Type B pancreatic cell (in vitro differentiated cells): ENCODE results near the gene TAC4. TPM values are rescaled to one million over a fixed set of nuclear protein-coding genes. Genes with fewer than 3 reads are reported as not detected.
A peak's percentile ranks its signal among the peaks of the same experiment; 100 is the strongest.
"Not testable (repeated sequence)": the region's sequence is repeated elsewhere in the genome, so short reads cannot be mapped to it uniquely, and the experiment has no call there.

Source experiments
- DNase-seq: peaks from one replicate; pipeline ENCODE4 v3.0.0; 2021; ENCODE audit warnings: mixed read lengths; ENCODE audit not compliant: unreplicated experiment; ENCODE audit errors: extremely low spot score
- H3K27ac Mint-ChIP-seq: 2 replicates; pipeline ENCODE4 v1.8.0; 2021; ENCODE audit warnings: mild to moderate bottlenecking, mixed read lengths
- H3K27me3 Mint-ChIP-seq: 2 replicates; pipeline ENCODE4 v1.8.0; 2021; ENCODE audit warnings: mixed read lengths
- H3K36me3 Mint-ChIP-seq: 2 replicates; pipeline ENCODE4 v1.8.0; 2021; ENCODE audit warnings: mixed read lengths
- H3K4me1 Mint-ChIP-seq: one replicate; pipeline ENCODE4 v1.8.0; 2021; ENCODE audit warnings: mixed read lengths; ENCODE audit not compliant: unreplicated experiment
- H3K4me3 Mint-ChIP-seq: 2 replicates; pipeline ENCODE4 v1.8.0; 2021; ENCODE audit warnings: mild to moderate bottlenecking, mixed read lengths
- H3K9me3 Mint-ChIP-seq: 2 replicates; pipeline ENCODE4 v1.8.0; 2021; ENCODE audit warnings: mixed read lengths
- total RNA-seq: library from RNA; stranded (reverse); gene quantifications from 2 replicates; pipeline ENCODE4 v1.2.1, GENCODE V29; 2021; ENCODE audit warnings: low replicate concordance
- TF ChIP-seq, protein P1 (sequence below): fragments of 200-600 bp; sonication (generic); conservative IDR thresholded peaks from 2 replicates; pipeline ENCODE4 v1.5.0; 2021; ENCODE audit warnings: antibody characterized with exemption, mild to moderate bottlenecking

The TAC4 gene
- total RNA-seq, 1 donor from 2014 or later = not detected

DNA sequence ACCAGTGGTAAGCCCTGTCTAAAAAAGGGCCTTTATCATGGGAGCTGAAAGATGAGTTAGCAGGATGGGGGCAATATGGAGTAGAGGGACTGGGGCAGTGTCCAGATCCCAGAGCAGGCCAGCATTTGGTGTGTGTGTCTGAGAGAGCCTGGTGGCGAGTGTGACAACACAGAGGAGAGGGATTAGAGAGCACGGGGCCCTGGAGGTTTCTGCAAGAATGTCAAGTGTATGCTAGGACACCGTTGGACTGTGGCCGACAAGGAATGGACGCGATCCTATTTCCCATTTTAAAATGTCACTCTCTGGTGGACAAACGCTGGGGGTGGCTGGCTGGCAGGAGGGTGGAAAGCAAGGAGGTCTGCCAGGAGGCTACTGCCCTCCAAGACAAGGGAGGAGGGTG lies 12.4 kb downstream of the TAC4 start:
- H3K36me3 Mint-ChIP-seq = peaks cover 23% of the 10 kb centered on the region
- TF ChIP-seq, protein P1, sequence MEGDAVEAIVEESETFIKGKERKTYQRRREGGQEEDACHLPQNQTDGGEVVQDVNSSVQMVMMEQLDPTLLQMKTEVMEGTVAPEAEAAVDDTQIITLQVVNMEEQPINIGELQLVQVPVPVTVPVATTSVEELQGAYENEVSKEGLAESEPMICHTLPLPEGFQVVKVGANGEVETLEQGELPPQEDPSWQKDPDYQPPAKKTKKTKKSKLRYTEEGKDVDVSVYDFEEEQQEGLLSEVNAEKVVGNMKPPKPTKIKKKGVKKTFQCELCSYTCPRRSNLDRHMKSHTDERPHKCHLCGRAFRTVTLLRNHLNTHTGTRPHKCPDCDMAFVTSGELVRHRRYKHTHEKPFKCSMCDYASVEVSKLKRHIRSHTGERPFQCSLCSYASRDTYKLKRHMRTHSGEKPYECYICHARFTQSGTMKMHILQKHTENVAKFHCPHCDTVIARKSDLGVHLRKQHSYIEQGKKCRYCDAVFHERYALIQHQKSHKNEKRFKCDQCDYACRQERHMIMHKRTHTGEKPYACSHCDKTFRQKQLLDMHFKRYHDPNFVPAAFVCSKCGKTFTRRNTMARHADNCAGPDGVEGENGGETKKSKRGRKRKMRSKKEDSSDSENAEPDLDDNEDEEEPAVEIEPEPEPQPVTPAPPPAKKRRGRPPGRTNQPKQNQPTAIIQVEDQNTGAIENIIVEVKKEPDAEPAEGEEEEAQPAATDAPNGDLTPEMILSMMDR = no peak

DNA sequence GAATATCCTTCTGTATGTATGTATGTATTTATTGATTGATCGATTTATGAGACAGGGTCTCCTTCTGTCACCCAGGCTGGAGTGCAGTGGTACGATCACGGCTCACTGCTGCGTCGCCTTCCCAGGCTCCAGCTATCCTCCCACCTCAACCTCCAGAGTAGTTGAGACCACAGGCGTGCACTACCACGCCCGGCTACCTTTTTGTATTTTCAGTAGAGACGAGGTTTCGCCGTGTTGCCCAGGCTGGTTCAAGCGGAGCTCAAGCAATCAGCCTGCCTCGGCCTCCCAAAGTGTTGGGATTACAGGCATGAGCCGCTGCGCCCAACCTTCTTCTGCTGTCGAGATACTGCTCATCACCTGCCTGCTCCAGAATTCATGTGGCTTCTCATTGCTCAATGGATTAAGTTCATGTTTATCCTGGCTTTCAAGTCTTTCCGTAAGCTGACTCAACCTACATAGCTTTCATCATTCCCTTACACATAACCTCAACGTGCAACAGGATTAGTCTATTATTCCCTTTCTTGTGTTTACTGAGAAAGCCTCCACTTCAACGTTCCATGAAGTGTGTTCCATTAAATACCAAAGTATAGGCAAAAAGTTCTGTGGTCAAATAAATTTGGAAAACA lies 13.6 kb downstream of the TAC4 start:
- no peak overlapping the region for H3K4me3 Mint-ChIP-seq
- H3K36me3 Mint-ChIP-seq = peaks cover 24% of the 10 kb centered on the region
- no peak for DNase-seq
- H3K27me3 Mint-ChIP-seq = no peaks in the 10 kb centered on the region
- H3K4me1 Mint-ChIP-seq = peaks cover 5% of the 10 kb centered on the region
- no peaks in the 10 kb centered on the region for H3K9me3 Mint-ChIP-seq
- no peak overlapping the region for H3K27ac Mint-ChIP-seq
- TF ChIP-seq, protein P1 = no peak

More for the DNA sequence above, 12.4 kb downstream of the TAC4 start:
- DNase-seq = no peak
- Mint-ChIP-seq H3K9me3 (no peaks in the 10 kb centered on the region), H3K4me3 (no peak overlapping the region), H3K4me1 (peaks cover 5% of the 10 kb centered on the region), H3K27ac (no peak overlapping the region), H3K27me3 (no peaks in the 10 kb centered on the region)

DNA sequence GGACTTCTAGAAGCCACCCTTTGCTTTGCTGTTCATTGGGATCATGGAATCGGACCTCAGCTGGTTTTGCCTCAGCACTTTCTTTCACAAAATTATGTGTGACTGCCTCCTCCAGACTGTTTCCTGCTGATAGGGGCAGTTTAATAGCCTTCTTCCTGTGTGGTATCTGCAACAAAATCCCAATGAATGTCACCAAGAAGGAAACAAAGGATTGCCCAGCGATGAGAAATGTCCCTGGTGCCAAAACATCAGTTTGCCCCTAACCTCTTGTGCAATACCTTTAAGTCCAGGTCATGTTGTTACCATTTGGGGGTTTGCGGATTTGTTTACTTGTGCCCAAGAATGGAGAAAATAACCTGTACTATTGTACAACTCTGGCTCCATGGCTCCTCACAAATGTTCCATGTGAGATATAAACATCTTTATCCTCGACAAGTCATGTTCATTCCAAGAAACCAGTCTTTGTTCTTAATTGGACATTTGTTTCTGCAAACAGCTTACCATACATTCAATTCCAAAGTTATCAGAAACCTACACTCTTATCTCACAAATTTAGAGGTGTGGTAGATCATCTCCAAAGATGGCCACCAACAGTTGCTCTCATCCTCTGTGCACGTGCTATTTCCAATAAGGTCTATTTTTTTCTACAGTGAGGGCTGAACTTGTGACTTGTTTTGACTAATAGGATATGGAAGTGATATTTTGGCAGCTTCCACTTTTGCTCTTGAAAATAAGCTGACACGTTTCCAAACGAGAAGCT lies 14.8 kb downstream of the TAC4 start:
- Mint-ChIP-seq H3K36me3 (peaks cover 29% of the 10 kb centered on the region), H3K27ac (no peak overlapping the region), H3K9me3 (no peaks in the 10 kb centered on the region), H3K4me1 (peaks cover 5% of the 10 kb centered on the region), H3K27me3 (no peaks in the 10 kb centered on the region), H3K4me3 (no peak overlapping the region)
- DNase-seq = no peak
- TF ChIP-seq, protein P1 = no peak

DNA sequence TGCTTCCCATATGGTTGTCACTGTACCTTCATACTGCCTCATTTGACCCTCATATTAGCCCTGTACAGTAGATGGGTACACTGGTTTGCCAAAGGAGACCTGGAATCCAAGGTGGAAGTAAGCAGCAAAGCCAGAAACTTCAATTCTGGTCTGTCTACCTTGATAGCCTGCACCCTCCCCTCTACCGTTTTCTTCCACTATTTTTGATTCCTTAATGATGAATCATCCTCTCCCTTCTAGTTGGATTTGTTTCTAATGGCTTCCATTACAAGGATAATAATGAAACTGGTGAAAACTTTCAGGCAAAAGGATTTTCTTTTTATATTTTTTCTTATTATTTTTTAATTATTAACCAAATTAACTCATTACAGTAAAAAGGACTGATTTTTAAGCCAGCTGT lies 17.3 kb downstream of the TAC4 start:
- Mint-ChIP-seq H3K4me3 (no peak overlapping the region), H3K9me3 (no peaks in the 10 kb centered on the region), H3K27me3 (no peaks in the 10 kb centered on the region), H3K36me3 (peaks cover 34% of the 10 kb centered on the region), H3K4me1 (no peaks in the 10 kb centered on the region), H3K27ac (no peak overlapping the region)
- DNase-seq = no peak
- TF ChIP-seq, protein P1 = no peak

DNA sequence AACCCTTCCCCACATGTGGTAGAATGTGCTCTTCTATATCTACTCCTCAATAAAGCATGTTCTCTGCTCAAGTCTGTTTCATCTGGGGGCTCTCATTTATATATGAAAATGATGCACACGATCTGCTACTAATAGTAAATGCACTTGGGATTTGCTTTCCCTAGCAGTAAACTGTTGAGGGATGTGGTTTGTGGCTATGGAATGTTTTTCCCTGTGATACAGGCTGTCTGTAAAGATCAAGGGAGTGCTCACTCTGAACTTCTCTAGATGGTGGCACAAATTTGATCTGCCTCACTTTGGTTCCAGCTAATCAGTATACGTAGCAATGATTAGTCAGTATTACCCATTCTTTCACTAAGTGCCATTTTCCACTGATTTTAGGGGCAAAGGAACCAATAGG lies 18.8 kb downstream of the TAC4 start:
- peak overlapping the region; percentile 26 for H3K27ac Mint-ChIP-seq

DNA sequence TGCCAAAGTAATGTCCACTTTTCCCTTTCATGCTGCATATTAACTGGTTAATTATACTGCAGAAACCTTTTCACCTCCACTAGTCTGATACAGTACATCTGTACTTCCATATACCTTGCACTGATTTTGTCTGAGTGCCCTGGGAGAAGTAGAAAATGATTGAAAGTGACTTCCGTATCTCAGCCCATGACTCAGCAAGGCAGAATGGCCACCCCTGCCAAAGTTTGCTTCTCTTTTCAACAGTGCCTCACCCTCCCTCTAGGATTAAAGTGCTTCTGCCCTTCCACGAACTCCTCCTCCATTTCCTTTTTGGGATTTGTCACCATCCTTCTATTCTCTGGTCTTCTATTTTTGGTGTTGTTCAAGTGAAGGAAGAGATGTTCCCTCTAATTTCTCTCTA lies 19.5 kb downstream of the TAC4 start:
- H3K27ac Mint-ChIP-seq, H3K4me1 Mint-ChIP-seq, H3K9me3 Mint-ChIP-seq, H3K4me3 Mint-ChIP-seq, H3K27me3 Mint-ChIP-seq, DNase-seq: not testable (repeated sequence)
- peaks cover 23% of the 10 kb centered on the region for H3K36me3 Mint-ChIP-seq

More for the DNA sequence above, 18.8 kb downstream of the TAC4 start:
- no peak for DNase-seq
- no peaks in the 10 kb centered on the region for H3K9me3 Mint-ChIP-seq
- H3K4me3 Mint-ChIP-seq = no peak overlapping the region
- TF ChIP-seq, protein P1 = no peak
- no peaks in the 10 kb centered on the region for H3K4me1 Mint-ChIP-seq
- H3K36me3 Mint-ChIP-seq = peaks cover 25% of the 10 kb centered on the region
- no peaks in the 10 kb centered on the region for H3K27me3 Mint-ChIP-seq
